ENCODE data around the gene KIF19.

The KIF19 gene

DNA sequence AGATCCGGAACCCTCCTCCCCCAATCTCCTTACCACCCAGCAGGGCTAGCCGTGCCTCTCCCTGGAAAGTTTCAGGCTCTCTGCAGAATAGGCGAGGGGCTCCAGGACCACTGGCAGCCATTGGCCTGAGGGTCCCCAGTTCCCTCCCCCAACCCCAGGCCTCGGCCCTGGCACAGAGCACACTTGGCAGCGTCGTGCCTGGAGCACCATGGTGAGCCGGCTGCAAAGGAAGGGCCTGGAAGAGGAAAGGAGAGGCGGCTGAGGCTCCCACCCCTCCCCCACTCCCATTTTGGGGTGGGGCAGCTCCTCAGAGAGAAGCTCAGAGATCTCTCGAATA is 36.0 kb downstream of the KIF19 start:
- no peak for DNase-seq (ENCODE audit: low read depth in 2 of 2)

GRCh38 chr17:74362810-74363498 is 36.9 kb downstream of the KIF19 start:
- DNase-seq (ENCODE audit: low read depth in 2 of 2), result no peak

GRCh38 chr17:74367206-74367605 is 41.2 kb downstream of the KIF19 start, which contains the start of gene GPR142:
TSS of gene GPR142 (plus strand) at chr17:74367506. CDS start at chr17:74369541, 2,035 bp downstream.
- no peak for DNase-seq (ENCODE audit: low read depth in 2 of 2)

DNA sequence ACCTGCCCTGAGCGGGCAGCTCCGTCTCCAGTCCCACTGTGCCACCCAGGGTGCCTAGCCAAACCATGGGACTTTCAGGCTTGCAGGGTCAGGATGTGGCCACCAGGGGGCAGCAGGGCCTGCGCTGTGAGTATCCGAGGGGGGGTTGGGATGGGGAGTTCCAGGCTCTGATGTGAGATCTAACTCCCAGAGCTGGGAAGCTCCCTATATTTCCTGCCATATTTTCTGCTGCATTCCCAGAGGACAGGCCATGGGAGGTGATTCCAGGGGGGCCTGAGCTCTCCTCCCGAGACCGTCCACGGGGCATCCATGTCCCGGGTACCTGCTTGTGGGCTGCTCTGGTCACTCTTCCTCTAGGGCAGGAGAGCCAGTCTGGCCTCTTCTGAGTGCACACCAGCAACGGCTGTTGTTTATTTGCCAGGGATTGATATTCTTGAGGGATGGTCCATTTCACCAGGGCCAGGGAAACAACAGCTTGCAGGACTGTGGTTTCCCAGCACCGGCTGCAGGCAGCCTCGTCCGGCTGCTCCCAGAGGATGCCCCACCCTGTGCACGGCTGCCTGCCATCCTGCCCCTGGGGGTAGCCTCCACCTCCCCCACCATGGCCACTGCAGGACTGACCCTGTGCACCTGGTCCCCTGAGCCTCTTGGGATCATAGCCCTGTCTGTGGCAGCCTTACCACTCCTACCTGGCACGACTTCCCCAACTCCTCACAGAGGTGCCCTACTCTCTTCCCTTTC is 42.5 kb downstream of the KIF19 start:
- peak; percentile 56 to 70 for DNase-seq (ENCODE audit: low read depth in 2 of 2)

DNA sequence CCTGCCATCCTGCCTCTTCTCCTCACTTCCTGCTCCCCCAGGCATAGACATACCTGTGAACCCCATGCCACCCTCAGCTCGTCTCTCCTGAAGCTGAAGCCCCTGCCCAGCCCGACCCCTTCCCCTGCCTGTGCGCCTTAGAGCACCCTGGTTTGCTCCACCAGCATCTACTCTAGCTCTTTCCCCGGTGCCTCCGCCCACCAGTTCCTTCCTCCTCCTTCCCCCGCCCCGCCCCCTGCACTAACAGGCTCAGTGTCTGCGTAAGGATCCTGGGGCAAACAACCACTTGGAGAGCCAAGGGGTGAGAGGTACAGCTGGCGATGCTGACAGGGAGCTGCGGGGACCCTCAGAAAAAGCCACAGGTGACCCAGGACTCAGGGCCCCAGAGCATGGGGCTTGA is 43.2 kb downstream of the KIF19 start:
- DNase-seq (ENCODE audit: low read depth in 2 of 2), result peak; percentile 37 to 68

- DNase-seq (ENCODE audit: low read depth in 2 of 2), result no peak
These were observed 43.9 kb downstream of the KIF19 start for GRCh38 chr17:74369665-74370490.

GRCh38 chr17:74371653-74372147 is 45.7 kb downstream of the KIF19 start:
- DNase-seq (ENCODE audit: low read depth in 2 of 2), result no peak

GRCh38 chr17:74372426-74372825 is 46.4 kb downstream of the KIF19 start:
- no peak for DNase-seq (ENCODE audit: low read depth in 2 of 2)

DNA sequence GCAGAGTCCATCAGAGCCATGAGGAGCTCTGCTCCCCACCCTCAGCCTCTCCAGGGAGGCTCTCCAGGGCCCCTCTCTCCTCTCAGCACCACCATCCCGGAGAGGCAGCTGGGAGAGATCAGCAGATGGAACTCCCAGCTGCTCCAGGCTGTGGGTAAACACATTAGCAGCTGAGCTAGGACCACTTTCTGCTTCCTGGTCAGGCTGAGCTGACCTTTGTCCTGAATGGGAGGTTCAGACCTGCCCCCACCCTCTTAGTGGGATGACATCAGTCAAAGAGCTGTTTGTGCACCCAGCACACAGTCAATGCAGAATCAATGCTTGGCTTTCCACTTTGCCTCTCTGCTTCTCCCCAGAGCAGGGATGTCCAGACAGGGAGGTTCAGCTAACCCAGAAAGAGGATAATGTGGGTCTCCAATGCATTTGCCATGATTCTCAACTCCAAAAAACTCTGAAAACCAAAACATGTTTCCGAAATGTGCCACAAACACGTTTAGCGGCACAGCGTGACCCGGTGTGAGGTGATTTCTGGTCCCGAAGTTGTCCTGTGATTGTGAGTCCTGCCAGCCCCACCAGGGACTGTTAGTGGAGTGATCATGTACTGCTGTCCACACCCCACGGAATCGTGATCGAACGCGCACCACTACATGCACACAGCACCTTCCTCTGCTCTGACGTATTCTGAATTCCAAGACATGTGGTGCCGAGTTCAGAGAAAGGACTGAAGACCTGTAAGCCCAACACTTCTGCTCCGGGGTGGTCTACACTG is 48.0 kb downstream of the KIF19 start:
- DNase-seq (ENCODE audit: low read depth in 2 of 2), result no peak

DNA sequence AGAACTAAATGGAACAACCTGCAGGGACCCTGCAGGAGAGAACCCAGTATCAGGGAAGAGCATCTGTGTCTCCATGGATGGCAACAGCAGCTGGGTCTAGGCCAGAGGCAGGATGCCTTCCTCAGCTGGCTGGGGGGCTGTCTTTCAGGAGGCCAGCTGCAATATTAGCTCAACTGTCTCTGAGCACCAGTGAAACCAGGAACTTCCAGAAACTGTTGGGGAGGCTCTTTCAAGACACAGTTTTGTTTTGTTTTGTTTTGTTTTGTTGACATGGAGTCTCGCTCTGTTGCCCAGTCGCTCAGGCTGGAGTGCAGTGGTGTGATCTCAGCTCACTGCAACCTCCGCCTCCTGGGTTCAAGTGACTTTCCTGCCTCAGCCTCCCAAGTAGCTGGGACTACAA is 48.8 kb downstream of the KIF19 start:
- no peak for DNase-seq (ENCODE audit: low read depth in 2 of 2)

GRCh38 chr17:74379495-74380085 is 53.6 kb downstream of the KIF19 start:
- peak; percentile 80 to 94 for DNase-seq (ENCODE audit: low read depth in 2 of 2)

DNA sequence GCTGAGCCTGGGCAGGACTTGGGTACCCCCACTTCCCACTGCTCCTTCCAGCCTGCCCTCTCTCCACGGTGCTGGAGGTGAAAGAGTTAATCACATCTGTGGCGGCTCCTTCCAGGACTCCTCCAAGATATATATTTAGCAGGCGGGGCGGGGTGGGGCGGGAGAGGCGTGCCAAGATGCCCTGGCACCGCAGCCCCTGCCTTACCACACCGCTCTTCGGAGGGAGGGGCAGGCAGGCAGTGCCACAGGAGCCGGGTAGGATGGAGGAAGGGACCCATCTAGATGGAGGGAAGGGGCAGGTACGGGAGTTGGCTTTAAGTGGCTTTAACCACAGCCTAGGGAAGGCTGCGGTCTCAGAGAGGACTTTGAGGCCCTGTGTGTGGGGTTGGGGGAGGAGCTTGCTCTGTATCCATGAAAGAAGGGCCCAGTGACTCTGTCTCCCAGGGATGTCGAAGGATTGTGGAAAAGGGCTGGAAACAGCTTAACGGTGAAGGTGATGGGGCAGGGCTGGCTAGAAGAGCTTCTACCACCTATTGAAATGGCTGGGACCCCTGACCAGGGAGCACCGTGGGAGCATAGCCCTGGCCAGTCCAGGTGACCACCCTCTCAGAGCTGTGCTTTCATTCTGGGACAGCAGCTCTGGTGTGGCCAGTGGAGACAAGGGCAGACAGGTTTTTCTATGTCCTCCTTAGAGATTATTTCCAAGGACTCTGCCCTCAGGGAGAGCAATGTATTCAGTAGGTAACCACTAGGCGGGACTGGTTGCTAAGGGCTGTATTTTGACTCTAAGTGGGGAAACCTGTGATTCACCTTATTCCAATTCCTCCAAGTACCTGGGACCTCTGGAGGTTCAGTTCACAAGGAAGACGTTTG is 54.3 kb downstream of the KIF19 start:
- no peak for DNase-seq (ENCODE audit: low read depth in 2 of 2)

DNA sequence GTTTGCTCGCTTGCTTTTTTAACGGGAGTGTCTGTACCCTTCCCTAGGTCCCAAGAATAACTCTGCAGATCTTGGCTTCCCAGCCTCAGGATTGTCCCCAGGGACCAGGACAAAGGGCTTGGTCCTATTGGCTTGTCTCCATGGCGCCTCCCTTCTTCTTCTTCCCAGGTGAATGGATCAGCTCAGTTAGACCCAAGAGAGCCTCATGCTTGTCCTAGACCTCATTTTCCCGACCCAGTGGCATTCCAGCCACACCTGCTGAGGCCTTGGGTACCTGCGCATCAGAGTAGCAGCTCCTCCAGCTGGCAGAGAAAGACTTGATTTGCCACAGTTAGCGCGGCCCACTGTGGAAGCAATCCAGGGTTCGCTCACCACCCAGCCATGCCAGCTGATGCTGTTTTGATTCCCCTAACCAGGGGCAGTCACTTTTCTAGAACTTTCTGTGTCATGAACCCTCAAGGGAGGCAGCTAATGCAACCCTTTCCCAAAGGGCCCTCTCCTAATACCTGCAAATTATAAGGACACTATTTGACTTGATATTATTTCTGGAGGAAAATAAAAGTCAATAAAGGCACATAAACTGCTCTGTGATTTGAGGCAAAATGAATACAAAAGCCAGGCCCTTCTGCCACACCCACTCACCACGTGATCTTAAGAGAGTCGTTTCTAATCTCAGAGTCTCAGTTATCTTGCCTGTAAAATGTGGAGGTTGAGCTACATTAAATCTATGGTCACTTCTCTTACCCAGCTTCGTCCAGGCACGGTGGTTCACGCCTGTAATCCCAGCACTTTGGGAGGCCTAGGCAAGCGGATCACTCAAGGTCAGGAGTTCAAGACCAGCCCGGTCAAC is 55.2 kb downstream of the KIF19 start:
- no peak for DNase-seq (ENCODE audit: low read depth in 2 of 2)

DNA sequence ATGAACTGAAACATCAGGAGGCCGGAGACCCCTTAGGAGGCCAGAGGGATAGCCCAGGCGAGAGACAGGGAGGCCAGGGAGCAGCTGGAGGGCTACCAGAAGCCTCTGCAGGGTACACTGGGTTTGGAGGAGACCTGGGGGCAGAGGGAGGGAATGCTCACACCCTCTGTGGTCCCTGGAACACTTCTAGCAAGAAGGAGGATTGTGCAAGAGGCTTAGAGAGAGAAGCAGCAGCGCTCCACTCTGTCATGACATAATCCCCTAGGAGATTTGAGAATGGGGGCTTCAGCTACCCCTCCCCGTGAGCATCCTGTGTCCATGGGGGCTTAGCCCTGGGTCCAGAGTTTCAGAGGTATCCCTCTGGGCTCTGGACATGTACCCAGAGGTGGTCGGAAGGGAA is 57.1 kb downstream of the KIF19 start:
- no peak for DNase-seq (ENCODE audit: low read depth in 2 of 2)

- DNase-seq (ENCODE audit: low read depth in 2 of 2), result no peak
These were observed 59.2 kb downstream of the KIF19 start for GRCh38 chr17:74385201-74385600.

DNA sequence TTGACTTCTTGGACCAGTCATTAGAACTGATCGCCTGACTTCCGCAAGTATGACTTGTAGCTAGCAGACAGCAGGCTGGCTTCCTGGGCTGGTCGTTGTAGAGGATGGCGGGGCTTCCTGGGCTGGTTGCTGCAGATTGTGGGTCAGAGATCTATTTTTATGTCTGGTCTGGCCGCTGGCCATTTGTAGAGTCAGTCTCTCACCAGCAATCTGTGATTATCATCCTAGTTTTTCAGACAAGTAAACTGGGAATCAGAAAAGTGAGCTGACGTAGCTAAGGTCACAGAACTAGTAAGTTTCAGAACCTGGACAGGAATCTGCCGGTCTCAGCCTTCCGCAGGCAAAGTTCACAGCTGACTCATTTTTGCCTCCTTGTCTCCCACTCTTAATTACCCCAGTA is 60.4 kb downstream of the KIF19 start:
- no peak for DNase-seq (ENCODE audit: low read depth in 2 of 2)

DNA sequence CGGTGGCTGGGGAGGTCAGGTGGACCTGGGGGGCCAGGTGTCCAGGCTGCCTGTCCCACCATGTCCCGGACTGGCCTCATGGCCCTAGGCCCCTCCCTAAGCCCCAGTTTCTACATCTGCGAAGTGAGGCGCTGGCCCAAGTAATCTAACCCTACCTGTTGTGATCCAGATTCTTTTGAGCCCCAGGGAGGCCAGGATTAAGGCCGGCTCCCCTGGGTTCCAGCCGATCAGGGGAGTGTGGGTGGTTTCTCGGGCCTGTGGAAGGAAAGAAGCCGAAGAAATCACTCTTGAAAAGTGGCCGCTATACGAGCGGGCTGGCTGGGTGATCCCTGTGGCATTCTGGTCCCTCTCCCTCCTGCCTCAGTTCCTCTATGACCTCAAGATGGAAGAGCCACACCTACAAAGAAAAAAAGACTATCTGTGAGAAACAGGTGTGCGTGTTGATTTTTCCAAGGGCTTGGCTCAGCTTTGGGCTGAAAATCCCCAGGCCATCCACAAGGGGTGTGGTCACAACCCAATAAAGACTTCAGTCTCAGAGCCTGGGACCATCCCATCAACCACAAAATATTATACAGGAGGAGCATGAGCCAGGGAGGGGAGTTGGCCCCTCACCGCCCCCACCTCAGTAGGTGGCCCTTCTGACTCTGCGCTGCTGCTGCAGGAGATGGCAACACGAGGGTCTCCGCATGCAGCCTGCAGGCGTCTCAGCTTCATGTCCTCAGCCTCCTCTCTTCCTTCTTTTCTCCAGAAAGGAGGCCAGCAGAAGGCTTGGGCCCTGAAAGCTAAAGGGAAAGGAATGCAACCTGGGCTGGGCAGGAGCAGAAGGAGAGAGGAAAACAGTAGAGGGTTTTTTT is 61.6 kb downstream of the KIF19 start:
- DNase-seq (ENCODE audit: low read depth in 2 of 2), result no peak

GRCh38 chr17:74389084-74389753 is 63.2 kb downstream of the KIF19 start:
- DNase-seq (ENCODE audit: low read depth in 2 of 2), result no peak

Data from stimulated activated CD4-positive, alpha-beta T cell treated with anti-CD3 and anti-CD28 coated beads, Interleukin-12 subunit alpha, Interleukin-12 subunit beta, amount 100 ng/mL, for 24 hours (primary cell).